KMS-11 (cell line): Measurements from ENCODE around the gene TERT.

Source experiments
- H2AFZ ChIP-seq: fragments of 200-600 bp; sonication (generic); 2 replicates; pipeline ENCODE4 v1.6.1; 2016; ENCODE audit warnings: antibody characterized with exemption, mixed run types, low read depth
- H3K27ac ChIP-seq: fragments of 200-600 bp; sonication (generic); 2 replicates; pipeline ENCODE4 v1.6.1; 2016; ENCODE audit warnings: mild to moderate bottlenecking, mixed run types
- H3K27me3 ChIP-seq: fragments of 200-600 bp; sonication (generic); 2 replicates; pipeline ENCODE4 v1.6.1; 2017; ENCODE audit warnings: mild to moderate bottlenecking, low read depth, mixed run types, moderate library complexity; ENCODE audit not compliant: insufficient read depth
- H3K36me3 ChIP-seq: fragments of 200-600 bp; sonication (generic); 2 replicates; pipeline ENCODE4 v1.6.1; 2017; ENCODE audit warnings: mild to moderate bottlenecking, mixed run types; ENCODE audit not compliant: insufficient read depth
- H3K4me1 ChIP-seq: fragments of 200-600 bp; sonication (generic); 2 replicates; pipeline ENCODE4 v1.6.1; 2016; ENCODE audit warnings: mild to moderate bottlenecking, low read depth, mixed run types; ENCODE audit not compliant: poor library complexity, severe bottlenecking
- H3K4me2 ChIP-seq: fragments of 200-600 bp; sonication (generic); 2 replicates; pipeline ENCODE4 v1.7.0; 2016; ENCODE audit warnings: mild to moderate bottlenecking, mixed run types
- H3K4me3 ChIP-seq: fragments of 200-600 bp; sonication (generic); IDR thresholded peaks from 2 replicates; pipeline ENCODE4 v1.6.1; 2017; ENCODE audit warnings: low read depth, low read length, mixed read lengths; ENCODE audit not compliant: insufficient read depth
- H3K79me2 ChIP-seq: fragments of 200-600 bp; sonication (generic); 2 replicates; pipeline ENCODE4 v1.6.1; 2016; ENCODE audit warnings: low read depth, mixed run types; ENCODE audit not compliant: insufficient read depth
- H3K9ac ChIP-seq: fragments of 200-600 bp; sonication (generic); 2 replicates; pipeline ENCODE4 v1.6.1; 2016; ENCODE audit warnings: mild to moderate bottlenecking, mixed run types
- H4K20me1 ChIP-seq: fragments of 200-600 bp; sonication (generic); 2 replicates; pipeline ENCODE4 v1.6.1; 2016; ENCODE audit warnings: mild to moderate bottlenecking, mixed run types; ENCODE audit not compliant: insufficient read depth
- CTCF ChIP-seq: fragments of 200-600 bp; sonication (generic); conservative IDR thresholded peaks from 2 replicates; pipeline ENCODE4 v1.6.1; 2017; ENCODE audit warnings: low read depth, mild to moderate bottlenecking, antibody characterized with exemption, low read length, moderate library complexity, mixed read lengths

TERT gene

GRCh38 chr5:1227667-1228066 is 67.2 kb downstream of the TERT start:
- H3K79me2 ChIP-seq: no peaks in the 10 kb centered on the region
- H3K9ac ChIP-seq: no peak overlapping the region
- TF ChIP-seq CTCF: no peak
- no peaks in the 10 kb centered on the region for H4K20me1 ChIP-seq
- no peak overlapping the region for H2AFZ ChIP-seq
- no peaks in the 10 kb centered on the region for H3K4me1 ChIP-seq
- peaks cover 5% of the 10 kb centered on the region; the same call in 1 of the 2 replicates for H3K27me3 ChIP-seq
- no peak overlapping the region for H3K27ac ChIP-seq
- H3K4me2 ChIP-seq: no peak overlapping the region
- H3K4me3 ChIP-seq: no peak overlapping the region
- H3K36me3 ChIP-seq: no peaks in the 10 kb centered on the region

GRCh38 chr5:1226839-1227581 is 67.9 kb downstream of the TERT start:
- Histone ChIP-seq H3K79me2 (no peaks in the 10 kb centered on the region), H3K4me2 (no peak overlapping the region), H3K4me1 (no peaks in the 10 kb centered on the region), H3K36me3 (no peaks in the 10 kb centered on the region), H3K4me3 (no peak overlapping the region), H3K27me3 (peaks cover 5% of the 10 kb centered on the region; the same call in 1 of the 2 replicates), H3K27ac (no peak overlapping the region), H2AFZ (no peak overlapping the region), H4K20me1 (no peaks in the 10 kb centered on the region), H3K9ac (no peak overlapping the region)
- TF ChIP-seq CTCF: no peak

GRCh38 chr5:1226231-1226630 is 68.6 kb downstream of the TERT start:
- Histone ChIP-seq H3K9ac (no peak overlapping the region), H3K4me2 (no peak overlapping the region), H3K36me3 (no peaks in the 10 kb centered on the region), H3K79me2 (no peaks in the 10 kb centered on the region), H3K27ac (no peak overlapping the region), H4K20me1 (no peaks in the 10 kb centered on the region), H2AFZ (no peak overlapping the region), H3K27me3 (peaks cover 5% of the 10 kb centered on the region; the same call in 1 of the 2 replicates), H3K4me1 (no peaks in the 10 kb centered on the region), H3K4me3 (no peak overlapping the region)
- no peak for TF ChIP-seq CTCF

DNA sequence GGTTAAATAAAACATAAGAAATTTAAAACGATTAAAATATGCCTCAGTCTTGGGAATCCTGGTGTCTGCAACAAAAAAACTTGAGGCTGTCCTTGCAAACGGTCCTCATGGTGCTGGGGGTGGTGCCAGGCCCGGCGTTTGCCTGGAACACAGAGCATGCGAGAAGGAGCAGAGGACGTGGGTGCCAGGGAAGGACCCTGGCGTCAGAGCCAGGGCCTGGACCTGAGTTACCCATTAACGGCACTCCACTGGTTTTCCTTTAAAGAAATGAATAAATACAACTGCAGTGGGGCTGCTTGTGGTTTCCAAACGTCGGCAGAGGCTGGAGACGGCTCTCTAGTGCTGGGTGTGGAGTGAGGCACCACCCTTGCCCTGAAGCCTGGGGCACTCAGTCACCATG is 69.8 kb downstream of the TERT start, which contains the start of gene SLC6A18:
TSS of gene SLC6A18 (plus strand) at position 301 of the 400 bp plus-strand sequence. CDS start at position 398, 97 bp downstream.
- Histone ChIP-seq H3K36me3 (no peaks in the 10 kb centered on the region), H3K79me2 (no peaks in the 10 kb centered on the region), H3K27me3 (peaks cover 5% of the 10 kb centered on the region; the same call in 1 of the 2 replicates), H2AFZ (no peak within 1 kb of the TSS), H4K20me1 (no peaks in the 10 kb centered on the region), H3K9ac (no peak within 1 kb of the TSS), H3K4me2 (no peak within 1 kb of the TSS), H3K4me1 (no peaks in the 10 kb centered on the region), H3K4me3 (no peak within 1 kb of the TSS), H3K27ac (no peak within 1 kb of the TSS)
- TF ChIP-seq CTCF: no peak
